ENCODE measurements around the gene COL23A1.

DNA sequence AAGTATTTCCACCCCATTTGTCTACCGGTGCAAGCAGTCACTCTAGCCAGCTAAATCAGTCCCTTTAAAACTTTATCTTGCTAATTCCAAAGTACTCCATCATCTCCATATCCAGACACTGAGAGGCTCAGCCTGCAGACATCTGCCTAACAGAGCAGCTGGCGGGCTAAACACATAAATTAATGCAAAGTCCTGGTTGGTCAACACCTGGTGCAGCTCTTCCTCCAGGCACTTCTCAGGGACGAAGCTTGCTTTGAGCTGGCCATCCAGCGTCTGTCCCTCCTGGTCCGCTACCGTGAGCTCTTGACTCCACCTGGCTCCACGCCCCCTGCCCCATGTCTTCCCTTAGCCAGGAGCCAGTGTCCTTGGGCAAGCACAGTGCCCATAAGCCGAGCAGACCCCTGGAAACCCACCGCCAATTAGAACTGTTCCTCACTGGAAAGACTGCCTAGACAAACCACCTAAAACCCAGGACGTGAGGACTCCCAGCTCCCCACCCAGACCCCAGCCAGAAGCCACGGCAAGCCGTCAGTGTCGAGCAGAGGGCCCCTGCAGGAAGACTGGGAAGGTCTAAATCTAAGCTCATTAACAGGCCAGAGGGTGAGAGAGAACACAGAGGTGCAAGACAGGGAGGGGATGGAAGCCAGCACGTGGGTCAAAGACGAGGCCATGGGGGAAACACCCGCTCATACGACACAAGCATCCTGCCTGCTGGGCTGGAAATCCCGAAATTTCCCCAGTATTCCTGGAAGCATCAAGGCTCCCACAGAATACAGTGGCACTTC, 120.0 kb downstream of the COL23A1 start:
- no peak for TF ChIP-seq NFIC (IDR thresholded peaks at IDR 0.05; ENCODE audit: low read length)
- TF ChIP-seq, protein P1, sequence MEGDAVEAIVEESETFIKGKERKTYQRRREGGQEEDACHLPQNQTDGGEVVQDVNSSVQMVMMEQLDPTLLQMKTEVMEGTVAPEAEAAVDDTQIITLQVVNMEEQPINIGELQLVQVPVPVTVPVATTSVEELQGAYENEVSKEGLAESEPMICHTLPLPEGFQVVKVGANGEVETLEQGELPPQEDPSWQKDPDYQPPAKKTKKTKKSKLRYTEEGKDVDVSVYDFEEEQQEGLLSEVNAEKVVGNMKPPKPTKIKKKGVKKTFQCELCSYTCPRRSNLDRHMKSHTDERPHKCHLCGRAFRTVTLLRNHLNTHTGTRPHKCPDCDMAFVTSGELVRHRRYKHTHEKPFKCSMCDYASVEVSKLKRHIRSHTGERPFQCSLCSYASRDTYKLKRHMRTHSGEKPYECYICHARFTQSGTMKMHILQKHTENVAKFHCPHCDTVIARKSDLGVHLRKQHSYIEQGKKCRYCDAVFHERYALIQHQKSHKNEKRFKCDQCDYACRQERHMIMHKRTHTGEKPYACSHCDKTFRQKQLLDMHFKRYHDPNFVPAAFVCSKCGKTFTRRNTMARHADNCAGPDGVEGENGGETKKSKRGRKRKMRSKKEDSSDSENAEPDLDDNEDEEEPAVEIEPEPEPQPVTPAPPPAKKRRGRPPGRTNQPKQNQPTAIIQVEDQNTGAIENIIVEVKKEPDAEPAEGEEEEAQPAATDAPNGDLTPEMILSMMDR (CRISPR knock-in tag; IDR thresholded peaks at IDR 0.05), result no peak
